WI38 (cell line): ENCODE data around the gene SLC2A6.

Source experiments
- H3K4me3 ChIP-seq: 2 replicates; pipeline ENCODE4 v1.5.1; 2011; ENCODE audit warnings: low read depth, mild to moderate bottlenecking, control low read depth, low read length
- CTCF ChIP-seq: IDR thresholded peaks from 2 replicates; pipeline ENCODE4 v1.5.1; 2012; ENCODE audit warnings: low read depth, mild to moderate bottlenecking, control low read depth, low read length

SLC2A6 gene

GRCh38 chr9:133518706-133519449 lies 40.0 kb upstream of the SLC2A6 start:
- no peak for TF ChIP-seq CTCF

GRCh38 chr9:133518200-133518599 lies 39.3 kb upstream of the SLC2A6 start:
- no peak for TF ChIP-seq CTCF
- no peak overlapping the region for H3K4me3 ChIP-seq

More at GRCh38 chr9:133518706-133519449, 40.0 kb upstream of the SLC2A6 start:
- no peak overlapping the region for H3K4me3 ChIP-seq

- H3K4me3 ChIP-seq = no peak overlapping the region
- TF ChIP-seq CTCF = no peak
Measured at GRCh38 chr9:133517711-133518110, 38.8 kb upstream of the SLC2A6 start.

GRCh38 chr9:133516961-133517350 lies 38.1 kb upstream of the SLC2A6 start:
- H3K4me3 ChIP-seq = no peak overlapping the region
- no peak for TF ChIP-seq CTCF

GRCh38 chr9:133516256-133516960 lies 37.5 kb upstream of the SLC2A6 start:
- no peak for TF ChIP-seq CTCF
- no peak overlapping the region for H3K4me3 ChIP-seq

GRCh38 chr9:133515615-133516255 lies 36.8 kb upstream of the SLC2A6 start:
- no peak for TF ChIP-seq CTCF
- H3K4me3 ChIP-seq = no peak overlapping the region

- no peak overlapping the region for H3K4me3 ChIP-seq
- no peak for TF ChIP-seq CTCF
Measured at GRCh38 chr9:133515240-133515610, 36.3 kb upstream of the SLC2A6 start.
